ENCODE measurements around the gene SCARF2. TPM values are rescaled to one million over a fixed set of nuclear protein-coding genes. Genes with fewer than 3 reads are reported as not detected.
"Not testable (repeated sequence)": the region's sequence is repeated elsewhere in the genome, so short reads cannot be mapped to it uniquely, and the experiment has no call there.

The SCARF2 gene
- polyA plus RNA-seq, 12 donors = 8.8 to 23.4 (median 13.0) TPM; not detected in 1

GRCh38 chr22:20395181-20395906 is 42.3 kb downstream of the SCARF2 start:
- no peak for DNase-seq

GRCh38 chr22:20393705-20394476 is 43.7 kb downstream of the SCARF2 start, which contains the start of gene ZNF74:
TSS of gene ZNF74 (plus strand) at chr22:20394151. CDS start at chr22:20394629, 478 bp downstream.
- DNase-seq = peak; percentile 95

- DNase-seq = no peak
These were observed 44.5 kb downstream of the SCARF2 start for GRCh38 chr22:20392983-20393704.

- DNase-seq = not testable (repeated sequence)
These were observed 45.2 kb downstream of the SCARF2 start for GRCh38 chr22:20392365-20392881.

GRCh38 chr22:20391222-20391621 is 46.4 kb downstream of the SCARF2 start:
- DNase-seq = no peak

- DNase-seq = no peak
These were observed 47.2 kb downstream of the SCARF2 start for GRCh38 chr22:20390394-20390907.

- no peak for DNase-seq
These were observed 48.3 kb downstream of the SCARF2 start for GRCh38 chr22:20389288-20389687.

- no peak for DNase-seq
These were observed 49.4 kb downstream of the SCARF2 start for GRCh38 chr22:20388200-20388599.

GRCh38 chr22:20386972-20387371 is 50.7 kb downstream of the SCARF2 start:
- DNase-seq = no peak

- DNase-seq = no peak
These were observed 51.3 kb downstream of the SCARF2 start for GRCh38 chr22:20386336-20386735.

- no peak for DNase-seq
These were observed 52.8 kb downstream of the SCARF2 start for GRCh38 chr22:20384865-20385264.

GRCh38 chr22:20384171-20384570 is 53.5 kb downstream of the SCARF2 start:
- DNase-seq = no peak

- DNase-seq = no peak
These were observed 54.1 kb downstream of the SCARF2 start for GRCh38 chr22:20383538-20383937.

GRCh38 chr22:20380486-20380885 is 57.1 kb downstream of the SCARF2 start:
- no peak for DNase-seq

- DNase-seq = not testable (repeated sequence)
These were observed 58.9 kb downstream of the SCARF2 start for GRCh38 chr22:20378684-20379083.

GRCh38 chr22:20378110-20378509 is 59.5 kb downstream of the SCARF2 start:
- DNase-seq = no peak

GRCh38 chr22:20376983-20377382 is 60.6 kb downstream of the SCARF2 start:
- DNase-seq = not testable (repeated sequence)

GRCh38 chr22:20376281-20376680 is 61.3 kb downstream of the SCARF2 start:
- not testable (repeated sequence) for DNase-seq

Measured in muscle of arm (tissue), 12 donors.